ENCODE data around the gene PARS2. TPM values are rescaled to one million over a fixed set of nuclear protein-coding genes. Genes with fewer than 3 reads are reported as not detected.

Gene PARS2
- total RNA-seq, 2 experiments from 2014 or later, result not detected

GRCh38 chr1:54763816-54764132, 549 bp downstream of the PARS2 start:
- Mint-ChIP-seq H3K9me3 (no peaks in the 10 kb centered on the region), H3K4me3 (peak overlapping the region; percentile 98), H3K36me3 (ENCODE audit: low read depth) (peaks cover 5% of the 10 kb centered on the region), H3K27ac (peak overlapping the region; percentile 70), H3K27me3 (no peaks in the 10 kb centered on the region), H3K4me1 (ENCODE audit: low read depth) (peaks cover 26% of the 10 kb centered on the region)
- Histone ChIP-seq H3K27me3 (ENCODE audit: control insufficient read depth in 1 of 2, insufficient read depth in 2 of 2, low read length in 2 of 2) (no peaks in the 10 kb centered on the region), H3K27ac (ENCODE audit: low read depth in 1 of 2, low read length in 2 of 2) (peak overlapping the region in 1 of 2 donors; percentile 48), H3K36me3 (ENCODE audit: insufficient read depth, low read length) (peaks cover 3% of the 10 kb centered on the region), H3K4me1 (ENCODE audit: insufficient read depth, low read length) (peaks cover 8% of the 10 kb centered on the region), H3K9me3 (ENCODE audit: control insufficient read depth in 1 of 2, insufficient read depth in 1 of 2, low read length in 2 of 2) (no peaks in the 10 kb centered on the region), H3K4me3 (ENCODE audit: low read length) (peak overlapping the region; percentile 98)
- ChIA-PET CTCF (interaction anchor here (2.7 kb wide), 1 partner anchor 37 kb away, joined by 13 read pairs; the partner anchor contains the start of gene TTC22), POLR2A (interaction anchor here (1.5 to 3.5 kb wide), 2 partner anchors 37 to 711 kb away, joined by 7 to 16 read pairs; partner anchors contain the start of genes TCEANC2, TMEM59 and TTC22)
- ATAC-seq (ENCODE audit: poor library complexity), result no peak
- peak in 1 of 14 experiments; percentile 0 for DNase-seq
- intact Hi-C loops (cut with DNase I, micrococcal nuclease), result loop anchor here (1.0 to 10.0 kb wide), 9 partner anchors 47 to 1539 kb away; partner anchors contain the start of genes CZIB (in 1 of the 2), DHCR24 (in 1 of the 2), DIO1 (in 1 of the 2) and SSBP3 (in 1 of the 2)
- TF ChIP-seq CTCF (IDR thresholded peaks at IDR 0.05), result no peak

- H3K27me3 ChIP-seq (ENCODE audit: control insufficient read depth in 1 of 2, insufficient read depth in 2 of 2, low read length in 2 of 2), result no peaks in the 10 kb centered on the region
- POLR2A ChIA-PET, result no interaction called here
- DNase-seq, result no peak
- no peaks in the 10 kb centered on the region for H3K9me3 ChIP-seq (ENCODE audit: control insufficient read depth in 1 of 2, insufficient read depth in 1 of 2, low read length in 2 of 2)
- peaks cover 17% of the 10 kb centered on the region for H3K4me1 Mint-ChIP-seq (ENCODE audit: low read depth)
- no peak for ATAC-seq (ENCODE audit: poor library complexity)
- no peak overlapping the region for H3K4me3 ChIP-seq (ENCODE audit: low read length)
- no peaks in the 10 kb centered on the region for H3K9me3 Mint-ChIP-seq
- H3K27ac Mint-ChIP-seq, result no peak overlapping the region
- CTCF ChIA-PET, result no interaction called here
- H3K36me3 Mint-ChIP-seq (ENCODE audit: low read depth), result peaks cover 21% of the 10 kb centered on the region
- peaks cover 21% of the 10 kb centered on the region for H3K36me3 ChIP-seq (ENCODE audit: insufficient read depth, low read length)
- H3K27ac ChIP-seq (ENCODE audit: low read depth in 1 of 2, low read length in 2 of 2), result no peak overlapping the region
- H3K4me3 Mint-ChIP-seq, result no peak overlapping the region
- intact Hi-C loops (cut with DNase I, micrococcal nuclease), result no loop called here
- TF ChIP-seq CTCF (IDR thresholded peaks at IDR 0.05), result no peak
- peaks cover 4% of the 10 kb centered on the region for H3K4me1 ChIP-seq (ENCODE audit: insufficient read depth, low read length)
- no peaks in the 10 kb centered on the region for H3K27me3 Mint-ChIP-seq
Observed at GRCh38 chr1:54758678-54759348, 5.5 kb downstream of the PARS2 start.

- H3K9me3 ChIP-seq (ENCODE audit: control insufficient read depth in 1 of 2, insufficient read depth in 1 of 2, low read length in 2 of 2), result no peaks in the 10 kb centered on the region
- DNase-seq, result no peak
- no peaks in the 10 kb centered on the region for H3K4me1 ChIP-seq (ENCODE audit: insufficient read depth, low read length)
- Mint-ChIP-seq H3K36me3 (ENCODE audit: low read depth) (peaks cover 21% of the 10 kb centered on the region), H3K27ac (no peak overlapping the region), H3K4me1 (ENCODE audit: low read depth) (peaks cover 8% of the 10 kb centered on the region), H3K4me3 (no peak overlapping the region), H3K27me3 (no peaks in the 10 kb centered on the region), H3K9me3 (no peaks in the 10 kb centered on the region)
- H3K27ac ChIP-seq (ENCODE audit: low read depth in 1 of 2, low read length in 2 of 2), result no peak overlapping the region
- H3K4me3 ChIP-seq (ENCODE audit: low read length), result no peak overlapping the region
- CTCF ChIA-PET, result no interaction called here
- no peak for ATAC-seq (ENCODE audit: poor library complexity)
- H3K27me3 ChIP-seq (ENCODE audit: control insufficient read depth in 1 of 2, insufficient read depth in 2 of 2, low read length in 2 of 2), result no peaks in the 10 kb centered on the region
- POLR2A ChIA-PET, result no interaction called here
- no peak for TF ChIP-seq CTCF (IDR thresholded peaks at IDR 0.05)
- peaks cover 21% of the 10 kb centered on the region for H3K36me3 ChIP-seq (ENCODE audit: insufficient read depth, low read length)
- intact Hi-C loops (cut with DNase I, micrococcal nuclease), result no loop called here
Observed at GRCh38 chr1:54757833-54758232, 6.5 kb downstream of the PARS2 start.

Measured in CD4-positive, alpha-beta T cell (primary cell).